Urinary bladder (tissue), 4 donors: Measurements from ENCODE around the gene ARID2. TPM values are rescaled to one million over a fixed set of nuclear protein-coding genes. Genes with fewer than 3 reads are reported as not detected.

Experiments used
- DNase-seq: peaks from one replicate; pipeline ENCODE4 v3.0.0-alpha.2; 2015; ENCODE audit errors: extremely low spot score
- H3K27ac ChIP-seq: one replicate; pipeline ENCODE4 v1.5.1; 2013; ENCODE audit warnings: low read depth, mild to moderate bottlenecking, moderate library complexity
- H3K36me3 ChIP-seq: one replicate; pipeline ENCODE4 v1.6.1; 2013; ENCODE audit warnings: mild to moderate bottlenecking, moderate library complexity; ENCODE audit not compliant: insufficient read depth
- H3K4me1 ChIP-seq: one replicate; pipeline ENCODE4 v1.6.1; 2013; ENCODE audit warnings: mild to moderate bottlenecking, moderate library complexity; ENCODE audit not compliant: insufficient read depth
- H3K4me3 ChIP-seq: one replicate; pipeline ENCODE4 v1.5.1; 2013; ENCODE audit warnings: low read depth, low read length
- WGBS: extraction: QIAGEN DNeasy Blood & Tissue Kit; methylation state at CpG from one replicate; pipeline ENCODE4 v1.1.7; 2013; 5-methylcytosine and 5-hydroxymethylcytosine counted together
- polyA plus RNA-seq: library from polyadenylated mRNA; stranded (reverse); fragments of 200-250 nt; gene quantifications from one replicate; pipeline ENCODE4 v1.2.3, GENCODE V29; 2013
- total RNA-seq: library from RNA; depleted of rRNA; stranded (reverse); fragments of >200 nt; gene quantifications from one replicate; pipeline ENCODE4 v1.2.3, GENCODE V29; 2014
- donor health status: healthy with polysubstance abuse.
- donor health status: healthy.

ARID2 gene
- total and polyA plus RNA-seq, 2 donors, result 7.6 to 77.4 TPM

- Histone ChIP-seq H3K4me3 (no peak overlapping the region), H3K4me1 (no peaks in the 10 kb centered on the region), H3K36me3 (no peaks in the 10 kb centered on the region), H3K27ac (no peak overlapping the region)
- WGBS, result 98% methylated on average over 2 of the region's 2 CpGs
- DNase-seq, result no peak
Measured at GRCh38 chr12:45801625-45802024, 72.1 kb downstream of the ARID2 start.

DNA sequence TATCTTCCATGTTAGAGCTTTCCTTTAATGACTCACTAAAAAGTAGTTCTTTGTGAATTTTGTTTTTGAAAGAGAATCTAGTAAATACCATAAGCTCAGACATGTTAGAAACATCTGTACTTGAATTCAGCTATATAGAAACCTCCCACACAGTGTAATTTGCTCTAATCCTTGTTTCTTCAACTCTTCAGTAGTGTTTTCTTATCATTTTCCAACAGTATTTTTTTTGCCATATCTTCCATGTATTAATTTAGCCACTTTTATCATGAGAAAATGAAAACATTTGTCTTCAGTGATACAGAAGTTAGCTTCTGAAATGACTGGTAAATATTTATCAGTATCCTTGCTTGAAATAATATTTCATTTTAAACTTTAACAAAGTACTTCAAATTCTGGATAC, 73.6 kb downstream of the ARID2 start:
- no peak overlapping the region for H3K4me3 ChIP-seq
- DNase-seq, result no peak
- H3K36me3 ChIP-seq, result no peaks in the 10 kb centered on the region
- H3K27ac ChIP-seq, result no peak overlapping the region
- H3K4me1 ChIP-seq, result no peaks in the 10 kb centered on the region

DNA sequence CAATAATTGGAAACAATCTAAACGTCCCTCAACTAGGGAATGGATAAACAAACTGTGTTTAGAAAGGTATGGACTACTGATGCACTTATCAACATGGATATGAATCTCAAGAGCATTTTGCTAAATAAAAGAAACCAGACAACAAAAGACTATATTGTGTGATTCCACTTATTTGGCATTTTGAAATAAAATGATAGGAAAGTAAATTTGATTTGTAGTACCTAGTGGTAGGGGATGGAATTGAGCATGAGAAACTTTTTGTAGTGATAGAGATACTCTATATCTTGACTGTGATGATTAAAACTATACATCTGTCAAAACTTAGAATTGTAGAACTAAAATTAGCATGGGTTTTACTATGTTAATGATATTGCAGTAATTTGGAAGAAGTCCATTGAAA, 87.1 kb downstream of the ARID2 start:
- H3K4me1 ChIP-seq, result no peaks in the 10 kb centered on the region
- H3K27ac ChIP-seq, result no peak overlapping the region
- no peak overlapping the region for H3K4me3 ChIP-seq
- DNase-seq, result no peak
- H3K36me3 ChIP-seq, result peaks cover 1% of the 10 kb centered on the region
- 69% methylated on average over 1 of the region's 1 CpG for WGBS

GRCh38 chr12:45827974-45828373, 98.5 kb downstream of the ARID2 start:
- 91% methylated on average over 3 of the region's 3 CpGs for WGBS

DNA sequence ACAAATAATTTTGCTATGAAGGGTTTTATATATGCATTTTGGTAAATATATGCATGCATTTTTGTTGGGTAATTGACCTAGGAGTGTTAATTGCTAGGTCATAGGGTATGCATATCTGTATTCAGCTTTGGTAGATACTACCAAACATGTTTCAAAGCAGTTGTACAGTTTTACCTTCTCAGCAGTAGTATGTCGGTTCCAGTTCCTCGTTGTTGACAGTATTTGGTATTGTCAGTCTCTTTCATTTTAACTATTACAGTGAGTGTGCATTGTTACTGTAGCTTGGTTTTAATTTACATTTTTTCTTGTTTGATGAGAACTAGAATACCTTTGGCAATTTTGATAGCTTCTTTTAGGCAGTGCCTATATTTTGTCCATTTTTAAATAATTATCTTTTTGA, 98.9 kb downstream of the ARID2 start:
- H3K27ac ChIP-seq, result no peak overlapping the region
- no peak overlapping the region for H3K4me3 ChIP-seq
- peaks cover 2% of the 10 kb centered on the region for H3K36me3 ChIP-seq
- WGBS, result 85% methylated on average over 2 of the region's 2 CpGs
- H3K4me1 ChIP-seq, result no peaks in the 10 kb centered on the region
- DNase-seq, result no peak

More at GRCh38 chr12:45827974-45828373, 98.5 kb downstream of the ARID2 start:
- no peak for DNase-seq
- H3K36me3 ChIP-seq, result peaks cover 2% of the 10 kb centered on the region
- no peak overlapping the region for H3K27ac ChIP-seq
- no peaks in the 10 kb centered on the region for H3K4me1 ChIP-seq
- H3K4me3 ChIP-seq, result no peak overlapping the region

DNA sequence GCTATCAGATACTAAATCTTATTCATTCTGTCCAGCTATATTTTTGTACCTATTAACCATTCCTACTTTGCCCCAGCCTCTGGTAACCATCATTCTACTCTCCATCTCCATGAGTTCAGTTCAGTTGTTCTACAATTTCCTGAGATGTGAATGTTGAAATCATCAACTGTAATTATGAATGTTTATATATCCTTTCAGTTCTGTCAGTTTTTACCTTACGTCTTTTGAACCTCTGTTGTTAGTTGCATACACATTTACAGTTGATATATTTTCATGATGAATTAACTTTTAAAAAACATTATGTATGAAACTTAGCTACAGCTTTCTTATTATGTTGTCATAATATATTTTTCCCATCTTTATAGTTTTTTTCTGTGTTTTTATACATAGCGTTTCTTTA, 102.1 kb downstream of the ARID2 start:
- Histone ChIP-seq H3K27ac (no peak overlapping the region), H3K36me3 (no peaks in the 10 kb centered on the region), H3K4me1 (no peaks in the 10 kb centered on the region), H3K4me3 (no peak overlapping the region)
- 98% methylated on average over 2 of the region's 2 CpGs for WGBS
- DNase-seq, result no peak

DNA sequence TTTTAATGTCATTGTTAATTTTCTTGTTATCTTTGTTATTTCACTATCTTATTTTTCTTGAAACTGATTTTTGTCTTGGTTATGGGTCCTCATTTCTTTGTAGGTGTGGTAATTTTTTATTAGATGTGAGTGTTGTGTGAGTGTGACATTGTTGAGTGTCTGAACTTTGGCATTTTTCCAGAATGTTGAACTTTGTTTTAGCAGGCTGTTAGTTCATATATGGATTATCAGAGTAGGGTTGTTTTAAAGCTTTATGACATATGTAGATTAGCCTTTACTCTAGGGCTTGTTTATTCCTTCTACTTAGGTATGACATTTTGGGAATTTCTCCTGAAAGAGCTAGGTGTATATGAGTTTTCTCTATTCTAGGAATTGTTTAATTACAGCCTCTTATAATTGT, 103.9 kb downstream of the ARID2 start:
- DNase-seq, result no peak
- Histone ChIP-seq H3K4me1 (no peaks in the 10 kb centered on the region), H3K27ac (no peak overlapping the region), H3K4me3 (no peak overlapping the region), H3K36me3 (no peaks in the 10 kb centered on the region)

DNA sequence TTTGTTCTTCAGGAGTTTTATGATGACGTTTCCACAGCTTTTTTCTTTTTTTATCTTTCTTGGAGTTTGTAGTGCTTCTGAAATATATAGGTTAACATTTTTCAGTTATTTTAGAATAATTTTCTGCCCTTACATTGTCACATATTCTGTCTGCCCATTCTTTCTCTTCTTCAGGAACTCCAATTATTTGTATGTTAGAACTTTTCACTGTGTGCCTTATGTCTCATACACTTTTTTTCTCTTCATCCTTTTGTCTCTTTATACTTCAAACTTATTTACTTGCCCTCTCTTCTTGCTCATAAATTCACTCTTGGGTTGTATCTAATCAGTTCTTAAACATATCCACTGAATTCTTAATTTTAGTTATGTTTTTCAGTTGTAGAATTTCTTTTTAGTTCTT, 105.3 kb downstream of the ARID2 start:
- no peak for DNase-seq
- Histone ChIP-seq H3K4me1 (no peaks in the 10 kb centered on the region), H3K4me3 (no peak overlapping the region), H3K36me3 (no peaks in the 10 kb centered on the region), H3K27ac (no peak overlapping the region)
- WGBS, result 97% methylated on average over 1 of the region's 1 CpG

DNA sequence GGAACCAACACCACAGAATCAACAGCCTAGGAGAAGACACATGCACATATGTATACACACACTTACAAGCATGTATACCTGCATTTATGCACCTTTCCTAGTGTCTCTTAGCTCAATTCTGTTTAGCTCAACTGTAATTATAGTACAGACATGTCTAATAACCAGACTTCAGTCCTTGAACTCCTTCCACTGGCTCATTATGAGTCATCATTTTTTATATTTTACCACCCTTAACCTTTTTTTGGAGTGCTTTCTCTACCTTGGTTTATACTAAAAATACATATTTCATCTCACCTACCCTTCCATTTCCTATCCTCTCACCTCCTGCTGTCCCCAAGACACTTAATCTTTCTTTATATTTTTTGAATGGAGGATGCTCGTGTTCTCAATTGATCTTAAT, 110.4 kb downstream of the ARID2 start:
- Histone ChIP-seq H3K4me3 (no peak overlapping the region), H3K27ac (no peak overlapping the region), H3K4me1 (no peaks in the 10 kb centered on the region), H3K36me3 (no peaks in the 10 kb centered on the region)
- WGBS, result 99% methylated on average over 1 of the region's 1 CpG
- no peak for DNase-seq

DNA sequence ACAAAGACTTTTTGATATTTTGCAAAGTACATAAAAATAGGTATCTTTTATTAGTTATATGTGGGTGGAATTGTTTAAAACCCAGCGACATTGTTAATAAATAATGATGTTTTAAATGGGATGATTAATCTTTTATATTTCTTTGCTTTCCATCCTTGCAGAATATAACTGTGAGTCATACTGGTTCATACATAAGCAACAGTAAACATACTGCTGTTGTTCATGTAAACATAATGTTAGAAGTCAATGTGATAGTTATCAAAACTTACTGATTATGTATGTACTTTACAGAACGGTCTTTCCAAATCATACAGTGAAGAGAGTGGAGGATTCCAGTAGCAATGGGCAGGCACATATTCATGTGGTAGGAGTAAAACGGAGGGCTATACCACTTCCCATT, 119.8 kb downstream of the ARID2 start:
- Histone ChIP-seq H3K27ac (no peak overlapping the region), H3K36me3 (peaks cover 6% of the 10 kb centered on the region), H3K4me1 (no peaks in the 10 kb centered on the region), H3K4me3 (no peak overlapping the region)
- no peak for DNase-seq
- 51% methylated on average over 3 of the region's 3 CpGs for WGBS

GRCh38 chr12:45850302-45850701, 120.8 kb downstream of the ARID2 start:
- H3K36me3 ChIP-seq, result peaks cover 6% of the 10 kb centered on the region
- DNase-seq, result no peak
- no peak overlapping the region for H3K27ac ChIP-seq
- no peak overlapping the region for H3K4me3 ChIP-seq
- no peaks in the 10 kb centered on the region for H3K4me1 ChIP-seq

GRCh38 chr12:45852508-45852907, 123.0 kb downstream of the ARID2 start:
- Histone ChIP-seq H3K4me1 (no peaks in the 10 kb centered on the region), H3K27ac (no peak overlapping the region), H3K36me3 (peaks cover 4% of the 10 kb centered on the region), H3K4me3 (no peak overlapping the region)
- 65% methylated on average over 7 of the region's 7 CpGs for WGBS
- no peak for DNase-seq

DNA sequence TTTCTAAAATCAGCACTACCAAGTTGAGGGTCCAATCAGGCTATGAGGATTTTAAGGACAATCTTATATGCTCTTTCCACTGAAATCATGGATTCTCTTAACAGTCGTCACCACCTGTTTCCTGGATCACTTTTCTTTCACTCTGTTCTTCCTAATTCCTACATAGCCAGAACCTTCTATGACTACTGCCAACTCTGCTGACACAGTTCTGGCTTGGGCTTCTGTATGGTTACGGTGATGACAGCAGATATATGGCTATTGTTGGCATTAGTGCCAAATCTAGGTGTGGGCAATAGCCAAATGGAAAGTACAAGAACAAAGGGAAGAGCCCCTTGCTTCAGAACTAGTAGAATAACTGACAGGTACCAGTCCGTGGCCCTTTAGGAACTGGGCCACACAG, 124.0 kb downstream of the ARID2 start:
- WGBS, result 89% methylated on average over 3 of the region's 3 CpGs

GRCh38 chr12:45863332-45863731, 133.8 kb downstream of the ARID2 start:
- Histone ChIP-seq H3K4me1 (no peaks in the 10 kb centered on the region), H3K27ac (no peak overlapping the region), H3K4me3 (no peak overlapping the region), H3K36me3 (peaks cover 1% of the 10 kb centered on the region)
- 70% methylated on average over 2 of the region's 2 CpGs for WGBS
- DNase-seq, result no peak

More for the DNA sequence above, 124.0 kb downstream of the ARID2 start:
- no peak for DNase-seq
- Histone ChIP-seq H3K36me3 (peaks cover 4% of the 10 kb centered on the region), H3K4me1 (no peaks in the 10 kb centered on the region), H3K27ac (no peak overlapping the region), H3K4me3 (no peak overlapping the region)

GRCh38 chr12:45866299-45866698, 136.8 kb downstream of the ARID2 start:
- no peak overlapping the region for H3K4me3 ChIP-seq
- H3K36me3 ChIP-seq, result peaks cover 1% of the 10 kb centered on the region
- DNase-seq, result no peak
- H3K4me1 ChIP-seq, result no peaks in the 10 kb centered on the region
- 96% methylated on average over 1 of the region's 1 CpG for WGBS
- no peak overlapping the region for H3K27ac ChIP-seq
